Thyroid gland (tissue), 4 donors: Measurements from ENCODE around the gene ZNF780B.
"Not testable (repeated sequence)": the region's sequence is repeated elsewhere in the genome, so short reads cannot be mapped to it uniquely, and the experiment has no call there.

Experiments
- POLR2A ChIP-seq, 2 donors: fragments of 450-650 bp; IDR thresholded peaks; one replicate each; pipeline ENCODE4 v1.6.1; 2017; ENCODE audit warnings: antibody characterized with exemption in 2 of 2, mild to moderate bottlenecking in 2 of 2, moderate library complexity in 1 of 2
- TF ChIP-seq, protein P1 (sequence below), 6 experiments: fragments of 200-600 bp in 3 of 6; fragments of 450-650 bp in 3 of 6; sonication (generic) in 3 of 6; IDR thresholded peaks; one replicate each; pipeline ENCODE4 v1.5.1; 2016 to 2019; ENCODE audit warnings: antibody characterized with exemption in 6 of 6, mild to moderate bottlenecking in 2 of 6, inconsistent platforms in 1 of 6, moderate library complexity in 1 of 6

GRCh38 chr19:40038047-40038446 lies 18.0 kb downstream of the ZNF780B start:
- TF ChIP-seq POLR2A (IDR thresholded peaks at IDR 0.05) = not testable (repeated sequence)
- TF ChIP-seq, protein P1, sequence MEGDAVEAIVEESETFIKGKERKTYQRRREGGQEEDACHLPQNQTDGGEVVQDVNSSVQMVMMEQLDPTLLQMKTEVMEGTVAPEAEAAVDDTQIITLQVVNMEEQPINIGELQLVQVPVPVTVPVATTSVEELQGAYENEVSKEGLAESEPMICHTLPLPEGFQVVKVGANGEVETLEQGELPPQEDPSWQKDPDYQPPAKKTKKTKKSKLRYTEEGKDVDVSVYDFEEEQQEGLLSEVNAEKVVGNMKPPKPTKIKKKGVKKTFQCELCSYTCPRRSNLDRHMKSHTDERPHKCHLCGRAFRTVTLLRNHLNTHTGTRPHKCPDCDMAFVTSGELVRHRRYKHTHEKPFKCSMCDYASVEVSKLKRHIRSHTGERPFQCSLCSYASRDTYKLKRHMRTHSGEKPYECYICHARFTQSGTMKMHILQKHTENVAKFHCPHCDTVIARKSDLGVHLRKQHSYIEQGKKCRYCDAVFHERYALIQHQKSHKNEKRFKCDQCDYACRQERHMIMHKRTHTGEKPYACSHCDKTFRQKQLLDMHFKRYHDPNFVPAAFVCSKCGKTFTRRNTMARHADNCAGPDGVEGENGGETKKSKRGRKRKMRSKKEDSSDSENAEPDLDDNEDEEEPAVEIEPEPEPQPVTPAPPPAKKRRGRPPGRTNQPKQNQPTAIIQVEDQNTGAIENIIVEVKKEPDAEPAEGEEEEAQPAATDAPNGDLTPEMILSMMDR (IDR thresholded peaks at IDR 0.05) = not testable (repeated sequence)
